Psoas muscle (tissue), 8 donors: ENCODE measurements around the gene BBS7. TPM values are rescaled to one million over a fixed set of nuclear protein-coding genes. Genes with fewer than 3 reads are reported as not detected.

ENCODE experiments used
- ATAC-seq, 4 donors: fragments of 200-7000 bp; cut with Tn5 transposase; one replicate each; pipeline ENCODE4 v1.9.1; 2020; ENCODE audit warnings: moderate library complexity in 3 of 4, mild to moderate bottlenecking in 2 of 4
- DNase-seq, 2 donors: peaks; one replicate each; pipeline ENCODE4 v3.0.0-alpha.2; 2020
- H3K27ac ChIP-seq: fragments of 200-600 bp; one replicate; pipeline ENCODE4 v1.8.0; 2022
- H3K27me3 ChIP-seq, 3 donors: fragments of 200-600 bp in 1 of 3; one replicate each; pipeline versions ENCODE4 v1.6.1 to v1.8.0; 2013 to 2022; ENCODE audit warnings: low read length in 2 of 3, mild to moderate bottlenecking in 2 of 3, moderate library complexity in 1 of 3; ENCODE audit not compliant: insufficient read depth in 3 of 3
- H3K36me3 ChIP-seq, 2 donors: fragments of 200-600 bp in 1 of 2; one replicate each; pipeline versions ENCODE4 v1.6.1 to v1.8.0; 2013 to 2022; ENCODE audit warnings: low read depth in 1 of 2, mild to moderate bottlenecking in 1 of 2, moderate library complexity in 1 of 2; ENCODE audit not compliant: insufficient read depth in 1 of 2
- H3K4me1 ChIP-seq: fragments of 200-600 bp; one replicate; pipeline ENCODE4 v1.8.0; 2022
- H3K4me3 ChIP-seq: fragments of 200-600 bp; one replicate; pipeline ENCODE4 v1.8.0; 2022; ENCODE audit warnings: mild to moderate bottlenecking
- H3K9me3 ChIP-seq: fragments of 200-600 bp; one replicate; pipeline ENCODE4 v1.8.0; 2022
- CTCF ChIP-seq: fragments of 200-600 bp; IDR thresholded peaks from one replicate; pipeline ENCODE4 v1.8.0; 2022; ENCODE audit warnings: antibody characterized with exemption
- WGBS, 3 donors: extraction: QIAGEN DNeasy Blood & Tissue Kit; methylation state at CpG; one replicate each; pipeline versions ENCODE4 v1.1.6 to v1.1.7; 2013; 5-methylcytosine and 5-hydroxymethylcytosine counted together
- intact Hi-C, 2 donors: fragments of 100-400 bp; cut with DNase I; formaldehyde crosslinking; loops; one replicate each; pipeline versions ENCODE4 v1.11.0 to v1.14.2; 2022
- polyA plus RNA-seq, 3 donors: library from polyadenylated mRNA; stranded (reverse); fragments of 200-250 nt; gene quantifications; one replicate each; pipeline ENCODE4 v1.2.3, GENCODE V29; 2013
- total RNA-seq, 4 donors: library from RNA; stranded (reverse); fragmentation: NEBNext Ultra II Directional in 2 of 4; extraction: Animal tissue kit (Norgen Biotek cat#: 25700) in 2 of 4; gene quantifications; one replicate each; pipeline versions ENCODE4 v1.2.1 to v1.2.4, GENCODE V29; 2021 to 2023
- donor health status: healthy with polysubstance abuse.
- donor health status: DM: no; HTN: no; CAD: no; lungs with moderate emphysema.
- donor health status: Bipolar disorder and iron deficiency.
- donor health status: healthy.
- donor health status: DM: yes; HTN: yes; CAD: no.
- donor health status: DM: no; HTN: no; CAD: no.
- donor health status: DM: no; HTN: no; CAD: no.
- donor health status: DM: yes; HTN: yes; CAD: no.

BBS7 gene
- total and polyA plus RNA-seq, 7 donors = 4.0 to 10.3 (median 5.3) TPM

- WGBS, 3 donors = 0 to 1% (median 0%) methylated on average over 52 to 63 of the region's 63 CpGs
- Histone ChIP-seq H3K27ac (peak within 1 kb of the TSS; percentile 78), H3K4me3 (peak within 1 kb of the TSS; percentile 72), H3K4me1 (peaks cover 8% of the 10 kb centered on the region), H3K9me3 (no peaks in the 10 kb centered on the region), H3K36me3 (peaks cover 0 to 32% of the 10 kb centered on the region in 2 donors), H3K27me3 (no peaks in the 10 kb centered on the region)
- no peak for TF ChIP-seq CTCF
- intact Hi-C loops = loop anchor here in 1 of 2 donors (2.0 to 5.0 kb wide), 2 partner anchors 23 to 44 kb away; partner anchors contain the start of gene EXOSC9
- peak; percentile 96 to 97 for DNase-seq
- ATAC-seq = peak; percentile 100
These were observed 46.6 kb downstream of the BBS7 start, which contains the start of gene CCNA2 for GRCh38 chr4:121823505-121824170. Gene CCNA2 (minus strand): TSS chr4:121823883. CDS start chr4:121823628, 255 bp downstream.

- peaks cover 0 to 35% of the 10 kb centered on the region in 2 donors for H3K36me3 ChIP-seq
- peak overlapping the region; percentile 72 for H3K4me3 ChIP-seq
- no peaks in the 10 kb centered on the region for H3K9me3 ChIP-seq
- H3K27me3 ChIP-seq = no peaks in the 10 kb centered on the region
- DNase-seq = no peak
- TF ChIP-seq CTCF = no peak
- peaks cover 8% of the 10 kb centered on the region for H3K4me1 ChIP-seq
- intact Hi-C loops = loop anchor here in 1 of 2 donors (2.0 to 5.0 kb wide), 2 partner anchors 22 to 44 kb away; partner anchors contain the start of gene EXOSC9
- WGBS, 3 donors = 3% methylated on average over 30 of the region's 30 CpGs
- ATAC-seq = peak in 1 of 4 donors; percentile 2
- no peak overlapping the region for H3K27ac ChIP-seq
These were observed 47.3 kb downstream of the BBS7 start for GRCh38 chr4:121822796-121823504.

GRCh38 chr4:121822047-121822446, 48.2 kb downstream of the BBS7 start:
- no peak for TF ChIP-seq CTCF
- ATAC-seq (no peak), DNase-seq (no peak)
- Histone ChIP-seq H3K9me3 (no peaks in the 10 kb centered on the region), H3K4me1 (peaks cover 8% of the 10 kb centered on the region), H3K36me3 (peaks cover 0 to 35% of the 10 kb centered on the region in 2 donors), H3K27ac (no peak overlapping the region), H3K4me3 (no peak overlapping the region), H3K27me3 (no peaks in the 10 kb centered on the region)
- intact Hi-C loops = loop anchor here in 1 of 2 donors (2.0 to 5.0 kb wide), 2 partner anchors 21 to 45 kb away; partner anchors contain the start of gene EXOSC9
- WGBS, 3 donors = 87 to 93% (median 91%) methylated on average over 1 of the region's 1 CpG

- WGBS, 3 donors = 33 to 82% (median 75%) methylated on average over 1 of the region's 1 CpG
- no peaks in the 10 kb centered on the region for H3K27me3 ChIP-seq
- no peak for ATAC-seq
- H3K36me3 ChIP-seq = peaks cover 0 to 53% of the 10 kb centered on the region in 2 donors
- peaks cover 7% of the 10 kb centered on the region for H3K4me1 ChIP-seq
- DNase-seq = no peak
- no peak overlapping the region for H3K4me3 ChIP-seq
- H3K27ac ChIP-seq = no peak overlapping the region
- TF ChIP-seq CTCF = no peak
- intact Hi-C loops = no loop called here
- no peaks in the 10 kb centered on the region for H3K9me3 ChIP-seq
These were observed 50.9 kb downstream of the BBS7 start for GRCh38 chr4:121819216-121819965.
